ENCODE results near the gene RPL18. TPM values are rescaled to one million over a fixed set of nuclear protein-coding genes. Genes with fewer than 3 reads are reported as not detected.

RPL18 gene
- polyA plus RNA-seq, 4 donors = 2,041 to 3,184 (median 2,596) TPM

DNA sequence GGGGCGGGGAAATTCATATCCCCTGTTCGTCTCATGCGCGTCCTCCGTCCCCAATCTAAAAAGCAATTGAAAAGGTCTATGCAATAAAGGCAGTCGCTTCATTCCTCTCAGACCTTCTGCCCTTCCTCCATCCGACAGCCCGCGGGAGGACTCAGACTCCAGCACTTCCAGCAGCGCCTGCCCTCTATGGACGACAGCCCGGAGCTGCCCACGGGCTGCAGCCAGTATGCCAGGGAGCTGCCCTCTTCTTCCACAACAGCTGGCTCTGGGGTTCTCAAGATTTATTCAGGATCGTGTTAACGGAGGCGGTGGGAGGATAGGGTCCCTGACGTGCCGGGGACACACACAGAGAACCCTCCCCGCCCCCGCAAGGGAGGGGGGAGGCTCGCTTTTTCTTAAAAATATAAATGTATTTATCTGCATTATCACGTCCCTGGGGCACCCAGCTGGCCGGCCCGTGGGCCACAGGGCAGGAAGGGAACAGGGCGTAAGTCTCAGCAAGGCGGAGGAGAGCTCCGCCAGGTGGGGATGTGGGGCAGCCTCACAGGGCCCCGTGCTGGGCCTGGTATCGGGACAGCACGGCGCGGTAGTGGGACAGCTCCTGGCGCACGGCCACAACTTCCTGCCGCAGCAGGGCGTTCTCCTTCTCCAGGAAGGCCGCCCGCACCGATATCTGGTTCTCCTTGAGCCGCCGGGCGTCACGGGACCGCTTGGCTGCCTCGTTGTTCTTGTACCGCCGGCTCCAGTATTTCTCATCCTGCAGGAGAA, 11.5 kb upstream of the RPL18 start:
- FAIRE-seq (no peak), DNase-seq (peak; percentile 72 to 80)
- H3K27ac ChIP-seq (ENCODE audit: low read depth in 1 of 3, low read length in 2 of 3) = peak overlapping the region; percentile 79 to 87 (median 85)
- no peaks in the 10 kb centered on the region for H3K9me3 ChIP-seq (ENCODE audit: control insufficient read depth in 2 of 2, insufficient read depth in 1 of 2, low read depth in 1 of 2, low read length in 1 of 2)
- peak overlapping the region in 2 of 3 donors; percentile 12 to 29 for H3K4me3 ChIP-seq (ENCODE audit: low read depth in 1 of 3, low read length in 3 of 3)
- peaks cover 0 to 47% (median 0%) of the 10 kb centered on the region in 3 donors for H3K36me3 ChIP-seq (ENCODE audit: control insufficient read depth in 3 of 3, insufficient read depth in 2 of 3, low read depth in 1 of 3, low read length in 3 of 3)
- peaks cover 12 to 80% (median 18%) of the 10 kb centered on the region in 3 donors for H3K4me1 ChIP-seq (ENCODE audit: control insufficient read depth in 3 of 3, insufficient read depth in 2 of 3, low read depth in 1 of 3, low read length in 2 of 3)
- WGBS, 3 donors = 7 to 31% (median 28%) methylated on average over 40 to 47 of the region's 47 CpGs
- H3K27me3 ChIP-seq (ENCODE audit: control insufficient read depth in 3 of 3, insufficient read depth in 3 of 3, low read length in 3 of 3) = no peaks in the 10 kb centered on the region

DNA sequence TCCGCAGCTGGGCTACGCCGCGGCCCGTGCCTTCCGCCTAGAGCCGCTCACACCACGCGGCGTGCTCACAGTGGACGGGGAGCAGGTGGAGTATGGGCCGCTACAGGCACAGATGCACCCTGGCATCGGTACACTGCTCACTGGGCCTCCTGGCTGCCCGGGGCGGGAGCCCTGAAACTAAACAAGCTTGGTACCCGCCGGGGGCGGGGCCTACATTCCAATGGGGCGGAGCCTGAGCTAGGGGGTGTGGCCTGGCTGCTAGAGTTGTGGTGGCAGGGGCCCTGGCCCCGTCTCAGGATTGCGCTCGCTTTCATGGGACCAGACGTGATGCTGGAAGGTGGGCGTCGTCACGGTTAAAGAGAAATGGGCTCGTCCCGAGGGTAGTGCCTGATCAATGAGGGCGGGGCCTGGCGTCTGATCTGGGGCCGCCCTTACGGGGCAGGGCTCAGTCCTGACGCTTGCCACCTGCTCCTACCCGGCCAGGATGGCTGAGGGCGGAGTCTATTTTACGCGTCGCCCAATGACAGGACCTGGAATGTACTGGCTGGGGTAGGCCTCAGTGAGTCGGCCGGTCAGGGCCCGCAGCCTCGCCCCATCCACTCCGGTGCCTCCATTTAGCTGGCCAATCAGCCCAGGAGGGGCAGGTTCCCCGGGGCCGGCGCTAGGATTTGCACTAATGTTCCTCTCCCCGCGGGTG, 10.8 kb upstream of the RPL18 start:
- Histone ChIP-seq H3K4me1 (ENCODE audit: control insufficient read depth in 3 of 3, insufficient read depth in 2 of 3, low read depth in 1 of 3, low read length in 2 of 3) (peaks cover 11 to 81% (median 15%) of the 10 kb centered on the region in 3 donors), H3K27me3 (ENCODE audit: control insufficient read depth in 3 of 3, insufficient read depth in 3 of 3, low read length in 3 of 3) (no peaks in the 10 kb centered on the region), H3K9me3 (ENCODE audit: control insufficient read depth in 2 of 2, insufficient read depth in 1 of 2, low read depth in 1 of 2, low read length in 1 of 2) (no peaks in the 10 kb centered on the region), H3K4me3 (ENCODE audit: low read depth in 1 of 3, low read length in 3 of 3) (peak overlapping the region in 1 of 3 donors; percentile 29), H3K36me3 (ENCODE audit: control insufficient read depth in 3 of 3, insufficient read depth in 2 of 3, low read depth in 1 of 3, low read length in 3 of 3) (peaks cover 0 to 47% (median 0%) of the 10 kb centered on the region in 3 donors), H3K27ac (ENCODE audit: low read depth in 1 of 3, low read length in 2 of 3) (peak overlapping the region; percentile 79 to 87 (median 85))
- WGBS, 3 donors = 35 to 55% (median 51%) methylated on average over 35 to 48 of the region's 48 CpGs
- DNase-seq (peak; percentile 89 to 98), FAIRE-seq (no peak)

DNA sequence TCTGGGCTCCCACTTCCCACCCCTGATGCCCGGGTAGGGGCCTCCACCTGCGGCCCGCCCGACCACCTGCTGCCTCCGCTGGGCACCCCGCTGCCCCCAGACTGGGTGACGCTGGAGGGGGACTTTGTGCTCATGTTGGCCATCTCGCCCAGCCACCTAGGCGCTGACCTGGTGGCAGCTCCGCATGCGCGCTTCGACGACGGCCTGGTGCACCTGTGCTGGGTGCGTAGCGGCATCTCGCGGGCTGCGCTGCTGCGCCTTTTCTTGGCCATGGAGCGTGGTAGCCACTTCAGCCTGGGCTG, 10.3 kb upstream of the RPL18 start:
- DNase-seq (no peak), FAIRE-seq (no peak)
- Histone ChIP-seq H3K27me3 (ENCODE audit: control insufficient read depth in 3 of 3, insufficient read depth in 3 of 3, low read length in 3 of 3) (no peaks in the 10 kb centered on the region), H3K36me3 (ENCODE audit: control insufficient read depth in 3 of 3, insufficient read depth in 2 of 3, low read depth in 1 of 3, low read length in 3 of 3) (peaks cover 0 to 47% (median 0%) of the 10 kb centered on the region in 3 donors), H3K4me3 (ENCODE audit: low read depth in 1 of 3, low read length in 3 of 3) (no peak overlapping the region), H3K9me3 (ENCODE audit: control insufficient read depth in 2 of 2, insufficient read depth in 1 of 2, low read depth in 1 of 2, low read length in 1 of 2) (no peaks in the 10 kb centered on the region), H3K27ac (ENCODE audit: low read depth in 1 of 3, low read length in 2 of 3) (peak overlapping the region; percentile 79 to 87 (median 82)), H3K4me1 (ENCODE audit: control insufficient read depth in 3 of 3, insufficient read depth in 2 of 3, low read depth in 1 of 3, low read length in 2 of 3) (peaks cover 10 to 81% (median 12%) of the 10 kb centered on the region in 3 donors)
- WGBS, 3 donors = 86 to 91% (median 88%) methylated on average over 22 of the region's 22 CpGs

DNA sequence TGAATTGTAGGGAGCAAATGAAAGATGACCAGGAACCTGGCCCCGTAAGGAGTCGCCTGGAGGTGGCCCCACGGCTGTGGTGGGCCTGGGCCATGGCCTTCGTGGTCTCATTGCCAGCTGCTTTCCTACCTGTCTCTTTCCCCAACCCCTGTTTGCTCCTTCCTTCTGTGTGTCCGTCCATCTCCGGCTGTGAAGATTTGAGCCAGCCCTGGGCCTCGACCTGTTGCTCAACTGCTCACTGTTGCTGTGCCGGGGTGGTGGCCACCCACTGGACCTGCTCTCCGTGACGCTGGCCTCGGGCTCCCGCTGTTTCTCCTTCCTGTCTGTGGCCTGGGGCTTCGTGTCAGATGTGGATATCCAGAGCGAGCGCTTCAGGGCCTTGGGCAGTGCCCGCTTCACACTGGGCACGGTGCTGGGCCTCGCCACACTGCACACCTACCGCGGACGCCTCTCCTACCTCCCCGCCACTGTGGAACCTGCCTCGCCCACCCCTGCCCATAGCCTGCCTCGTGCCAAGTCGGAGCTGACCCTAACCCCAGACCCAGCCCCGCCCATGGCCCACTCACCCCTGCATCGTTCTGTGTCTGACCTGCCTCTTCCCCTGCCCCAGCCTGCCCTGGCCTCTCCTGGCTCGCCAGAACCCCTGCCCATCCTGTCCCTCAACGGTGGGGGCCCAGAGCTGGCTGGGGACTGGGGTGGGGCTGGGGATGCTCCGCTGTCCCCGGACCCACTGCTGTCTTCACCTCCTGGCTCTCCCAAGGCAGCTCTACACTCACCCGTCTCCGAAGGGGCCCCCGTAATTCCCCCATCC, 9.7 kb upstream of the RPL18 start:
- FAIRE-seq = no peak
- Histone ChIP-seq H3K27me3 (ENCODE audit: control insufficient read depth in 3 of 3, insufficient read depth in 3 of 3, low read length in 3 of 3) (no peaks in the 10 kb centered on the region), H3K4me1 (ENCODE audit: control insufficient read depth in 3 of 3, insufficient read depth in 2 of 3, low read depth in 1 of 3, low read length in 2 of 3) (peaks cover 8 to 77% (median 10%) of the 10 kb centered on the region in 3 donors), H3K4me3 (ENCODE audit: low read depth in 1 of 3, low read length in 3 of 3) (no peak overlapping the region), H3K36me3 (ENCODE audit: control insufficient read depth in 3 of 3, insufficient read depth in 2 of 3, low read depth in 1 of 3, low read length in 3 of 3) (peaks cover 0 to 47% (median 0%) of the 10 kb centered on the region in 3 donors), H3K27ac (ENCODE audit: low read depth in 1 of 3, low read length in 2 of 3) (peak overlapping the region in 2 of 3 donors; percentile 79 to 82), H3K9me3 (ENCODE audit: control insufficient read depth in 2 of 2, insufficient read depth in 1 of 2, low read depth in 1 of 2, low read length in 1 of 2) (no peaks in the 10 kb centered on the region)
- no peak for DNase-seq
- 73 to 81% (median 77%) methylated on average over 27 to 34 of the region's 34 CpGs for WGBS, 3 donors

DNA sequence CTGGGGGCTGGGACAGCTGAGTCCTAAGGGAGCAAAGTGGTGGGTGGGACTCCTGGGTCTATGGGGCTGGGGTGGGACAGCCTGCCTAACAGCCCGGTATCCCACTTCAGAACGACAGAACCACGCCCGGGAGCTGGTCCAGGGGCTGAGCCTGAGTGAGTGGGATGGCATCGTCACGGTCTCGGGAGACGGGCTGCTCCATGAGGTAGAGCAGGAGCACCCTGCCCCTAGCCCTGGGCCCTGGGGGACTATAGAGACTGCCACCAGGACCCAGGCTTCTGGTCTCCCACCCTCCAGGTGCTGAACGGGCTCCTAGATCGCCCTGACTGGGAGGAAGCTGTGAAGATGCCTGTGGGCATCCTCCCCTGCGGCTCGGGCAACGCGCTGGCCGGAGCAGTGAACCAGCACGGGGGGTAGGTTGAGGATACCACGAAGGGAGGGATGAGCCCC, 8.9 kb upstream of the RPL18 start:
- Histone ChIP-seq H3K27ac (ENCODE audit: low read depth in 1 of 3, low read length in 2 of 3) (peak overlapping the region; percentile 78 to 87 (median 83)), H3K4me1 (ENCODE audit: control insufficient read depth in 3 of 3, insufficient read depth in 2 of 3, low read depth in 1 of 3, low read length in 2 of 3) (peaks cover 5 to 77% (median 10%) of the 10 kb centered on the region in 3 donors)
- 69 to 81% (median 71%) methylated on average over 13 to 17 of the region's 17 CpGs for WGBS, 3 donors

DNA sequence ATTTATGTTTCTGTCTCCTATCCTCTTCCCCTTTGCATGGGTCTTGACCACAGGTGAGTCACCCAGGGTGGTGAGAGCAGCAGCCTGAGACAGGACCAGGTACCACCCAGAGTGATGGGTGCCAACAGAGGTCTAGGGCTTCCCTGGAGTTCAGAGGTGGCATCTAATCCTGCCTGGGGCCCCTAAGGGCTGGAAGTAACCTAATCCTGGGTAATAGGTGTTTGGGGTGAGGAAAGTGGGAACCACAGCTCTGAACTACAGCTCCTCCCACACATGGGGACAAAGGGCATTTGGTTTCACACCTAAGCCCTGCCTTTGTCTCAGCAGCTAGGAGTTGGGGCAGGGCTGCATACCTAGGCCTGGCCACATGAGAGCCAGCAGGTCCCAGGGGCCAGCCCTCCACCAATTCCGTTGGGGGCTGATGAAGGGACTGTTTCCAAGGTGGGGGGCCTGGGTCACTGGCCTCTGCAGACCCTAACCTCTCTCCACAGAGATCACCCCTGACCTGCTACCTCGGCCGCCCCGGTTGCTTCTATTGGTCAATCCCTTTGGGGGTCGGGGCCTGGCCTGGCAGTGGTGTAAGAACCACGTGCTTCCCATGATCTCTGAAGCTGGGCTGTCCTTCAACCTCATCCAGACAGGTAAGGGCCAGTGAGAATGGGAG, 8.4 kb upstream of the RPL18 start:
- no peak for FAIRE-seq
- peak; percentile 89 to 94 for DNase-seq
- Histone ChIP-seq H3K27me3 (ENCODE audit: control insufficient read depth in 3 of 3, insufficient read depth in 3 of 3, low read length in 3 of 3) (no peaks in the 10 kb centered on the region), H3K27ac (ENCODE audit: low read depth in 1 of 3, low read length in 2 of 3) (peak overlapping the region; percentile 78 to 87 (median 83)), H3K4me3 (ENCODE audit: low read depth in 1 of 3, low read length in 3 of 3) (peak overlapping the region in 1 of 3 donors; percentile 12), H3K9me3 (ENCODE audit: control insufficient read depth in 2 of 2, insufficient read depth in 1 of 2, low read depth in 1 of 2, low read length in 1 of 2) (no peaks in the 10 kb centered on the region), H3K36me3 (ENCODE audit: control insufficient read depth in 3 of 3, insufficient read depth in 2 of 3, low read depth in 1 of 3, low read length in 3 of 3) (peaks cover 0 to 46% (median 0%) of the 10 kb centered on the region in 3 donors), H3K4me1 (ENCODE audit: control insufficient read depth in 3 of 3, insufficient read depth in 2 of 3, low read depth in 1 of 3, low read length in 2 of 3) (peaks cover 5 to 71% (median 10%) of the 10 kb centered on the region in 3 donors)
- WGBS, 3 donors = 35 to 72% (median 45%) methylated on average over 6 of the region's 6 CpGs

More for the DNA sequence above, 8.9 kb upstream of the RPL18 start:
- DNase-seq (no peak), FAIRE-seq (no peak)
- Histone ChIP-seq H3K9me3 (ENCODE audit: control insufficient read depth in 2 of 2, insufficient read depth in 1 of 2, low read depth in 1 of 2, low read length in 1 of 2) (no peaks in the 10 kb centered on the region), H3K4me3 (ENCODE audit: low read depth in 1 of 3, low read length in 3 of 3) (peak overlapping the region in 1 of 3 donors; percentile 12), H3K36me3 (ENCODE audit: control insufficient read depth in 3 of 3, insufficient read depth in 2 of 3, low read depth in 1 of 3, low read length in 3 of 3) (peaks cover 0 to 47% (median 0%) of the 10 kb centered on the region in 3 donors), H3K27me3 (ENCODE audit: control insufficient read depth in 3 of 3, insufficient read depth in 3 of 3, low read length in 3 of 3) (no peaks in the 10 kb centered on the region)

DNA sequence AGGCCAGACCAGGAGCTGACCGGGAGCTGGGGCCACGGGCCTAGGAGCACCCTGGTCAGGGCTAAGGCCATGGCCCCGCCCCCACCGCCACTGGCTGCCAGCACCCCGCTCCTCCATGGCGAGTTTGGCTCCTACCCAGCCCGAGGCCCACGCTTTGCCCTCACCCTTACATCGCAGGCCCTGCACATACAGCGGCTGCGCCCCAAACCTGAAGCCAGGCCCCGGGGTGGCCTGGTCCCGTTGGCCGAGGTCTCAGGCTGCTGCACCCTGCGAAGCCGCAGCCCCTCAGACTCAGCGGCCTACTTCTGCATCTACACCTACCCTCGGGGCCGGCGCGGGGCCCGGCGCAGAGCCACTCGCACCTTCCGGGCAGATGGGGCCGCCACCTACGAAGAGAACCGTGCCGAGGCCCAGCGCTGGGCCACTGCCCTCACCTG, 6.9 kb upstream of the RPL18 start:
- DNase-seq = peak in 1 of 2 donors; percentile 38
- Histone ChIP-seq H3K36me3 (ENCODE audit: control insufficient read depth in 3 of 3, insufficient read depth in 2 of 3, low read depth in 1 of 3, low read length in 3 of 3) (peaks cover 0 to 43% (median 0%) of the 10 kb centered on the region in 3 donors), H3K9me3 (ENCODE audit: control insufficient read depth in 2 of 2, insufficient read depth in 1 of 2, low read depth in 1 of 2, low read length in 1 of 2) (no peaks in the 10 kb centered on the region), H3K4me3 (ENCODE audit: low read depth in 1 of 3, low read length in 3 of 3) (peak overlapping the region in 2 of 3 donors; percentile 64 to 78), H3K27ac (ENCODE audit: low read depth in 1 of 3, low read length in 2 of 3) (peak overlapping the region; percentile 11 to 96 (median 93)), H3K4me1 (ENCODE audit: control insufficient read depth in 3 of 3, insufficient read depth in 2 of 3, low read depth in 1 of 3, low read length in 2 of 3) (peaks cover 3 to 62% (median 9%) of the 10 kb centered on the region in 3 donors), H3K27me3 (ENCODE audit: control insufficient read depth in 3 of 3, insufficient read depth in 3 of 3, low read length in 3 of 3) (no peaks in the 10 kb centered on the region)
- no peak for FAIRE-seq
- WGBS, 3 donors = 31 to 74% (median 45%) methylated on average over 29 to 30 of the region's 30 CpGs

Measured in small intestine (tissue), 7 donors.